Right lobe of liver (tissue), 4 donors: ENCODE data around the gene STX7.

Experiments
- CTCF ChIP-seq, 4 donors: fragments of 200-600 bp in 3 of 4; fragments of 450-650 bp in 1 of 4; IDR thresholded peaks; one replicate each; pipeline versions ENCODE4 v1.5.1 to v1.8.0; 2016 to 2022; ENCODE audit warnings: antibody characterized with exemption in 4 of 4, mild to moderate bottlenecking in 2 of 4
- POLR2A ChIP-seq: fragments of 450-650 bp; IDR thresholded peaks from one replicate; pipeline ENCODE4 v1.6.1; 2017; ENCODE audit warnings: antibody characterized with exemption, mild to moderate bottlenecking
- donor health status: DM: no; HTN: no; CAD: no.
- donor health status: DM: no; HTN: no; CAD: no.
- donor health status: DM: no; HTN: yes; CAD: no.

- TF ChIP-seq CTCF (IDR thresholded peaks at IDR 0.05) (no peak), POLR2A (no peak)
These were observed 108.2 kb downstream of the STX7 start for GRCh38 chr6:132404736-132405135.
